Kidney (tissue), 14 donors: ENCODE results near the gene ICE2. TPM values are rescaled to one million over a fixed set of nuclear protein-coding genes. Genes with fewer than 3 reads are reported as not detected.
A peak's percentile ranks its signal among the peaks of the same experiment; 100 is the strongest.

Experiments used
- DNase-seq, 5 donors: peaks; one replicate each; pipeline ENCODE4 v3.0.0-alpha.2; 2013 to 2020
- FAIRE-seq: peaks from 2 replicates; lab custom pipeline; 2012; peaks lifted over from hg19 to GRCh38; lab: Jason Lieb, UNC
- H3K27ac ChIP-seq, 2 donors: one replicate each; pipeline ENCODE4 v1.7.0; 2013; ENCODE audit warnings: low read depth in 2 of 2, low read length in 2 of 2, inconsistent platforms in 1 of 2
- H3K27me3 ChIP-seq: one replicate; pipeline ENCODE4 v1.7.1; 2013; ENCODE audit warnings: low read length, inconsistent platforms; ENCODE audit not compliant: control insufficient read depth, insufficient read depth
- H3K36me3 ChIP-seq, 3 donors: one replicate each; pipeline versions ENCODE4 v1.7.0 to v1.7.1; 2013; ENCODE audit warnings: low read length in 3 of 3, control low read depth in 1 of 3, inconsistent platforms in 1 of 3; ENCODE audit not compliant: insufficient read depth in 3 of 3, control insufficient read depth in 2 of 3
- H3K4me1 ChIP-seq, 3 donors: one replicate each; pipeline versions ENCODE4 v1.7.0 to v1.7.1; 2013; ENCODE audit warnings: low read length in 3 of 3, inconsistent platforms in 1 of 3, low read depth in 1 of 3; ENCODE audit not compliant: control insufficient read depth in 2 of 3, insufficient read depth in 2 of 3
- H3K4me3 ChIP-seq, 3 donors: one replicate each; pipeline versions ENCODE4 v1.7.0 to v1.8.1; 2013; ENCODE audit warnings: low read length in 3 of 3, control low read depth in 1 of 3, inconsistent platforms in 1 of 3
- H3K9ac ChIP-seq, 3 donors: one replicate each; pipeline versions ENCODE4 v1.7.0 to v1.7.1; 2013; ENCODE audit warnings: low read length in 3 of 3, control low read depth in 1 of 3, inconsistent platforms in 1 of 3
- H3K9me3 ChIP-seq, 3 donors: one replicate each; pipeline versions ENCODE4 v1.7.0 to v1.7.1; 2013; ENCODE audit warnings: low read length in 3 of 3, control low read depth in 1 of 3, inconsistent platforms in 1 of 3; ENCODE audit not compliant: control insufficient read depth in 2 of 3, insufficient read depth in 1 of 3
- intact Hi-C: fragments of 100-400 bp; cut with DNase I; formaldehyde crosslinking; loops from one replicate; pipeline ENCODE4 v1.11.1; 2022
- polyA plus RNA-seq: library from polyadenylated mRNA; stranded (reverse); fragments of 350-450 nt; fragmentation: Illumina TruSeq; extraction: RNeasy Lipid Tissue Mini Kit (QIAGEN cat#74804); gene quantifications from one replicate; pipeline ENCODE4 v1.2.3, GENCODE V29; 2014; ENCODE audit warnings: low read depth, low replicate concordance; ENCODE audit not compliant: insufficient read depth
- total RNA-seq: library from RNA; stranded (reverse); fragmentation: NEBNext Ultra II Directional; extraction: Animal tissue kit (Norgen Biotek cat#: 25700); gene quantifications from one replicate; pipeline ENCODE4 v1.2.1, GENCODE V29; 2021
- TF ChIP-seq, protein P1 (sequence below): IDR thresholded peaks from 3 replicates; pipeline ENCODE4 v1.5.1; 2012; ENCODE audit warnings: mild to moderate bottlenecking, moderate library complexity, borderline replicate concordance; ENCODE audit not compliant: insufficient read depth; ENCODE audit errors: extremely low read depth
- donor health status: control.
- donor health status: control.
- donor health status: control.
- donor health status: control.
- donor health status: control.
- donor health status: DM: yes; HTN: yes; CAD: no.
- donor health status: Normal renal cell carcinoma (clear cell type).

Gene ICE2
- total and polyA plus RNA-seq, 2 donors from 2014 or later: 16.4 to 61.4 TPM

DNA sequence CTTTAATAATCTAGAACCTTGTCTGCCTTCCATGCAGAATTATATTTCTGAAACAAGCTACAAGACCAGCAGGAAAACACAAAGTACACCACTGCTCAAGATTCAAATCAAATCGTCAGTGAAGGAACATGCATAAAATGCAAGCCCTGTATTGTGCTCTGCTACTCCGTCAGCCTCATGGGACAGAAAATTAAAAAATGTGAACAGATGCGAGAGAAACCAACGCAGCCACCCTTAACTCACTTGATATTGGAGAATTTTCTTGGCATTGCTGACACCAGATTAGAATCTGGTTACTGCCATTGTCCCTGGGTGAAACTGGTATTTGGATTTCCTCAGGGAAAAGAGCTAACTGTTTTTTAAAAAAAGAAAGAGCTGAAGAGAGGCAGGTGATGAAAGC is 104.7 kb downstream of the ICE2 start:
- H3K4me1 ChIP-seq: peaks cover 0 to 13% (median 5%) of the 10 kb centered on the region in 3 donors
- H3K27me3 ChIP-seq: no peaks in the 10 kb centered on the region
- no peak overlapping the region for H3K27ac ChIP-seq
- H3K9me3 ChIP-seq: no peaks in the 10 kb centered on the region
- no peak for DNase-seq
- H3K4me3 ChIP-seq: no peak overlapping the region
- H3K9ac ChIP-seq: peak overlapping the region in 1 of 3 donors; percentile 23
- intact Hi-C loops: no loop called here
- peaks cover 2 to 7% (median 3%) of the 10 kb centered on the region in 3 donors for H3K36me3 ChIP-seq
- TF ChIP-seq, protein P1, sequence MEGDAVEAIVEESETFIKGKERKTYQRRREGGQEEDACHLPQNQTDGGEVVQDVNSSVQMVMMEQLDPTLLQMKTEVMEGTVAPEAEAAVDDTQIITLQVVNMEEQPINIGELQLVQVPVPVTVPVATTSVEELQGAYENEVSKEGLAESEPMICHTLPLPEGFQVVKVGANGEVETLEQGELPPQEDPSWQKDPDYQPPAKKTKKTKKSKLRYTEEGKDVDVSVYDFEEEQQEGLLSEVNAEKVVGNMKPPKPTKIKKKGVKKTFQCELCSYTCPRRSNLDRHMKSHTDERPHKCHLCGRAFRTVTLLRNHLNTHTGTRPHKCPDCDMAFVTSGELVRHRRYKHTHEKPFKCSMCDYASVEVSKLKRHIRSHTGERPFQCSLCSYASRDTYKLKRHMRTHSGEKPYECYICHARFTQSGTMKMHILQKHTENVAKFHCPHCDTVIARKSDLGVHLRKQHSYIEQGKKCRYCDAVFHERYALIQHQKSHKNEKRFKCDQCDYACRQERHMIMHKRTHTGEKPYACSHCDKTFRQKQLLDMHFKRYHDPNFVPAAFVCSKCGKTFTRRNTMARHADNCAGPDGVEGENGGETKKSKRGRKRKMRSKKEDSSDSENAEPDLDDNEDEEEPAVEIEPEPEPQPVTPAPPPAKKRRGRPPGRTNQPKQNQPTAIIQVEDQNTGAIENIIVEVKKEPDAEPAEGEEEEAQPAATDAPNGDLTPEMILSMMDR: no peak
- FAIRE-seq: no peak

DNA sequence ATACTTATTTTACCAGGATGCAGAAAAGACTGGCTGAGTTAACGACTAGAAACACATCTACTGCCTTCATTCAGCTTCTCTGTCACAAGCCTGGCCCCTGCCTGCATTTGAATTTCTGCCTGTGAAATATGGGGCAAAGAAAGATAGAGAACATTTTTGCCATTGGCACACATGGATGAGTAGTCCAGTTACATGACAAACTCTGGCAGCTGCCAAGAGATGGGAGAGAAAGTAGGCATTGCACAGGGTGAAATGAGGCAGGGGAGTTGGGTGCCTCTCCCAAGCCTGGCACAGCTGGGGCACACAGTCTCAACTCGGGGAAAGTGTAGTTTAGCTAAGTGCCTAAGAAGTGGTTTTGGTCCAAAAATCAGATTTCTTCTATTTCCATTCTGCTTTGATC is 105.2 kb downstream of the ICE2 start:
- Histone ChIP-seq H3K27me3 (no peaks in the 10 kb centered on the region), H3K9me3 (no peaks in the 10 kb centered on the region), H3K36me3 (peaks cover 2 to 7% (median 3%) of the 10 kb centered on the region in 3 donors), H3K4me1 (peaks cover 0 to 13% (median 5%) of the 10 kb centered on the region in 3 donors), H3K9ac (no peak overlapping the region), H3K27ac (no peak overlapping the region), H3K4me3 (no peak overlapping the region)
- no peak for FAIRE-seq
- TF ChIP-seq, protein P1: no peak
- DNase-seq: no peak
- intact Hi-C loops: no loop called here

- intact Hi-C loops: no loop called here
- Histone ChIP-seq H3K4me3 (no peak overlapping the region), H3K9me3 (no peaks in the 10 kb centered on the region), H3K27ac (no peak overlapping the region), H3K9ac (no peak overlapping the region), H3K36me3 (peaks cover 2 to 7% (median 3%) of the 10 kb centered on the region in 3 donors), H3K4me1 (peaks cover 0 to 13% (median 5%) of the 10 kb centered on the region in 3 donors), H3K27me3 (no peaks in the 10 kb centered on the region)
- no peak for DNase-seq
- TF ChIP-seq, protein P1: no peak
- no peak for FAIRE-seq
Observed at GRCh38 chr15:60373327-60373726, 105.6 kb downstream of the ICE2 start.

GRCh38 chr15:60372756-60373155 is 106.2 kb downstream of the ICE2 start:
- no peaks in the 10 kb centered on the region for H3K27me3 ChIP-seq
- no peak overlapping the region for H3K27ac ChIP-seq
- no peaks in the 10 kb centered on the region for H3K9me3 ChIP-seq
- TF ChIP-seq, protein P1: no peak
- H3K36me3 ChIP-seq: peaks cover 2 to 7% (median 3%) of the 10 kb centered on the region in 3 donors
- FAIRE-seq (no peak), DNase-seq (no peak)
- intact Hi-C loops: no loop called here
- H3K4me3 ChIP-seq: no peak overlapping the region
- H3K4me1 ChIP-seq: peaks cover 0 to 13% (median 5%) of the 10 kb centered on the region in 3 donors
- no peak overlapping the region for H3K9ac ChIP-seq
